GM12878 (cell line): ENCODE results near the gene BUB1B. TPM values are rescaled to one million over a fixed set of nuclear protein-coding genes. Genes with fewer than 3 reads are reported as not detected.

Experiments used
- ATAC-seq: fragments of 200-7000 bp; cut with Tn5 transposase; 3 replicates; pipeline ENCODE4 v1.9.1; 2020; ENCODE audit warnings: mild to moderate bottlenecking, moderate library complexity
- BruUV-seq: library from RNA; stranded (reverse); fragments of 400-500 nt; replicated peaks from 2 replicates; lab custom pipeline; 2021; lab: Mats Ljungman, UMichigan
- CTCF ChIA-PET: fragments of 300-600 bp; sonication (Branson Sonifier 250); formaldehyde crosslinking; extraction: SDS; loops from one replicate; lab custom pipeline; 2021; ENCODE audit warnings: inconsistent platforms; lab: Yijun Ruan, JAX
- POLR2A ChIA-PET: fragments of 350-600 bp; formaldehyde crosslinking; extraction: SDS; loops from one replicate; lab custom pipeline; 2021; ENCODE audit warnings: inconsistent platforms; lab: Charles Lee
- RAD21 ChIA-PET: fragments of 300-600 bp; sonication (Branson Sonifier 250); formaldehyde crosslinking; loops from one replicate; lab custom pipeline; 2023; ENCODE audit warnings: antibody characterized with exemption; ENCODE audit not compliant: unreplicated experiment; lab: Charles Lee
- SMC1A ChIA-PET: fragments of 300-600 bp; sonication (Branson Sonifier 250); formaldehyde crosslinking; loops from one replicate; lab custom pipeline; 2023; ENCODE audit not compliant: unreplicated experiment, uncharacterized antibody; lab: Charles Lee
- DNase-seq: peaks from one replicate; pipeline ENCODE4 v3.0.0-alpha.2; 2011; ENCODE audit warnings: low read depth, low spot score
- FAIRE-seq: peaks from 3 replicates; lab custom pipeline; 2011; peaks lifted over from hg19 to GRCh38; lab: Jason Lieb, UNC
- H2AFZ ChIP-seq: 2 replicates; pipeline ENCODE4 v1.6.0; 2011; ENCODE audit warnings: low read depth, low read length, control low read depth; ENCODE audit not compliant: control insufficient read depth
- H3K27ac ChIP-seq: 2 replicates; pipeline ENCODE4 v1.5.1; 2011; ENCODE audit warnings: control low read depth; ENCODE audit not compliant: control insufficient read depth, insufficient read depth
- H3K27me3 ChIP-seq, 2 experiments: replicated peaks in 1 of 2; 2 replicates each; pipeline versions ENCODE4 v1.6.0 to v1.6.1; 2011; ENCODE audit warnings: low read length in 1 of 2; ENCODE audit not compliant: control insufficient read depth in 2 of 2, insufficient read depth in 2 of 2
- H3K36me3 ChIP-seq, 2 experiments: 2 replicates each; pipeline ENCODE4 v1.5.1; 2011; ENCODE audit warnings: low read length in 1 of 2; ENCODE audit not compliant: control insufficient read depth in 2 of 2, insufficient read depth in 2 of 2
- H3K4me1 ChIP-seq: 2 replicates; pipeline ENCODE4 v1.6.1; 2011; ENCODE audit warnings: mild to moderate bottlenecking, low read length, moderate library complexity, mixed read lengths; ENCODE audit not compliant: control insufficient read depth, insufficient read depth
- H3K4me2 ChIP-seq: 2 replicates; pipeline ENCODE4 v1.6.0; 2011; ENCODE audit warnings: control low read depth; ENCODE audit not compliant: control insufficient read depth, insufficient read depth
- H3K4me3 ChIP-seq: fragments of 200-600 bp; sonication (generic); 2 replicates; pipeline ENCODE4 v1.5.1; 2016
- H3K79me2 ChIP-seq: 2 replicates; pipeline ENCODE4 v1.6.0; 2011; ENCODE audit warnings: low read length; ENCODE audit not compliant: control insufficient read depth, insufficient read depth
- H3K9ac ChIP-seq: 2 replicates; pipeline ENCODE4 v1.8.0; 2011; ENCODE audit warnings: low read length, control low read depth, mixed read lengths; ENCODE audit not compliant: control insufficient read depth, insufficient read depth
- H3K9me3 ChIP-seq: replicated peaks from 3 replicates; pipeline ENCODE4 v1.5.1; 2011; ENCODE audit warnings: mild to moderate bottlenecking, low read length; ENCODE audit not compliant: control insufficient read depth, insufficient read depth
- H4K20me1 ChIP-seq: 2 replicates; pipeline ENCODE4 v1.6.0; 2011; ENCODE audit not compliant: control insufficient read depth, insufficient read depth
- BRCA1 ChIP-seq: IDR thresholded peaks from 2 replicates; pipeline ENCODE4 v1.6.1; 2011; ENCODE audit warnings: low read depth, low read length, improper control_type of control experiment
- CBX5 ChIP-seq: sonication (generic); IDR thresholded peaks from 2 replicates; pipeline ENCODE4 v1.6.1; 2016; ENCODE audit warnings: low read depth, moderate library complexity, mild to moderate bottlenecking, inconsistent platforms
- CHD2 ChIP-seq: IDR thresholded peaks from 2 replicates; pipeline ENCODE4 v1.6.1; 2011; ENCODE audit warnings: low read depth, low read length, improper control_type of control experiment, borderline replicate concordance
- CTCF ChIP-seq, 3 experiments: IDR thresholded peaks in 2 of 3; conservative IDR thresholded peaks in 1 of 3; 2 replicates each; pipeline ENCODE4 v1.5.1; 2011; ENCODE audit warnings: low read depth in 3 of 3, low read length in 3 of 3, mild to moderate bottlenecking in 3 of 3, control low read depth in 2 of 3, moderate library complexity in 2 of 3, inconsistent platforms in 1 of 3, mixed read lengths in 1 of 3; ENCODE audit not compliant: control insufficient read depth in 2 of 3, insufficient read depth in 1 of 3; ENCODE audit errors: extremely low read depth in 1 of 3
- GABPA ChIP-seq: IDR thresholded peaks from 2 replicates; pipeline ENCODE4 v1.6.1; 2014; ENCODE audit warnings: antibody characterized with exemption, low read depth, mild to moderate bottlenecking, inconsistent platforms
- IKZF2 ChIP-seq, 2 experiments: fragments of 450-650 bp; IDR thresholded peaks; 2 replicates each; pipeline ENCODE4 v1.6.1; 2017; ENCODE audit warnings: mild to moderate bottlenecking in 2 of 2, moderate library complexity in 2 of 2
- JUNB ChIP-seq: IDR thresholded peaks from 2 replicates; pipeline ENCODE4 v1.6.1; 2016; ENCODE audit warnings: antibody characterized with exemption, mild to moderate bottlenecking
- MYC ChIP-seq: IDR thresholded peaks from 2 replicates; pipeline ENCODE4 v1.6.1; 2011; ENCODE audit warnings: mild to moderate bottlenecking, low read length, moderate library complexity, inconsistent platforms; ENCODE audit not compliant: insufficient read depth, insufficient replicate concordance, insufficient read length, severe bottlenecking
- PKNOX1 ChIP-seq: fragments of 450-650 bp; IDR thresholded peaks from 2 replicates; pipeline ENCODE4 v1.6.1; 2016; ENCODE audit warnings: mild to moderate bottlenecking
- RELA ChIP-seq: fragments of 450-650 bp; IDR thresholded peaks from 2 replicates; pipeline ENCODE4 v1.8.0; 2014; ENCODE audit warnings: borderline replicate concordance; ENCODE audit not compliant: partially characterized antibody
- SMAD5 ChIP-seq: IDR thresholded peaks from 2 replicates; pipeline ENCODE4 v1.6.1; 2016; ENCODE audit warnings: antibody characterized with exemption, low read depth
- STAT3 ChIP-seq: IDR thresholded peaks from 2 replicates; pipeline ENCODE4 v1.6.1; 2011; ENCODE audit warnings: low read depth, low read length, improper control_type of control experiment
- YY1 ChIP-seq: IDR thresholded peaks from 2 replicates; pipeline ENCODE4 v1.6.1; 2011; ENCODE audit warnings: low read depth, mild to moderate bottlenecking, low read length
- ZBED1 ChIP-seq: IDR thresholded peaks from 2 replicates; pipeline ENCODE4 v1.6.1; 2016; ENCODE audit warnings: borderline replicate concordance
- ZNF384 ChIP-seq: IDR thresholded peaks from 2 replicates; pipeline ENCODE4 v1.6.1; 2012; ENCODE audit warnings: low read depth, mild to moderate bottlenecking, low read length, improper control_type of control experiment, borderline replicate concordance
- WGBS: methylation state at CpG from one replicate; pipeline ENCODE4 v1.1.6; 2016; ENCODE audit warnings: low lambda C conversion rate; ENCODE audit not compliant: insufficient replicate concordance, insufficient coverage; ENCODE audit errors: missing lambda C conversion rate; 5-methylcytosine and 5-hydroxymethylcytosine counted together
- in situ Hi-C: fragments of 300-500 bp; cut with MboI; formaldehyde crosslinking; loops from 9 replicates; pipeline ENCODE4 v1.14.3; 2018; ENCODE audit warnings: mixed read lengths
- intact Hi-C: fragments of 100-400 bp; cut with micrococcal nuclease; formaldehyde crosslinking; loops from one replicate; pipeline ENCODE4 v1.14.2; 2022; ENCODE audit not compliant: unreplicated experiment
- polyA plus RNA-seq, 11 experiments: library from polyadenylated mRNA; depleted of rRNA in 4 of 11; unstranded in 6 of 11; stranded (reverse) in 5 of 11; fragments of >200 nt; fragmentation: Nextera tagmentation in 4 of 11; fragmentation: Illumina TruSeq in 1 of 11; extraction: Ambion mirVana in 4 of 11; extraction: Trizol in 1 of 11; gene quantifications; 1 replicate in 1 of 11; 2 replicates in 10 of 11; pipeline versions ENCODE4 v1.2.1 to v1.2.3, GENCODE V29; 2011 to 2016; ENCODE audit warnings: inconsistent platforms in 2 of 11, missing spikeins in 2 of 11, low read depth in 1 of 11
- total RNA-seq, 4 experiments: library from RNA; depleted of rRNA in 3 of 4; stranded (reverse); fragments of >200 nt in 3 of 4; fragmentation: Illumina TruSeq in 1 of 4; extraction: Trizol in 1 of 4; gene quantifications; 2 replicates each; pipeline versions ENCODE4 v1.2.1 to v1.2.3, GENCODE V29; 2013 to 2021
- TF ChIP-seq, protein P1 (sequence below): IDR thresholded peaks from 2 replicates; pipeline ENCODE4 v1.6.1; 2012; ENCODE audit warnings: low read depth, low read length, improper control_type of control experiment

The BUB1B gene
- total and polyA plus RNA-seq, 10 of the 15 experiments (the other 5 are each of a cell fraction or from before 2014, with no cell fraction given), result 29.1 to 98.6 (median 77.3) TPM

- Histone ChIP-seq H2AFZ (no peak overlapping the region), H3K4me1 (no peaks in the 10 kb centered on the region), H3K79me2 (no peaks in the 10 kb centered on the region), H3K4me3 (no peak overlapping the region), H3K9me3 (no peaks in the 10 kb centered on the region), H3K9ac (no peak overlapping the region), H4K20me1 (no peaks in the 10 kb centered on the region), H3K36me3 (no peaks in the 10 kb centered on the region), H3K27ac (no peak overlapping the region), H3K4me2 (no peak overlapping the region)
- 32% methylated on average over 13 of the region's 13 CpGs for WGBS
- no peak for ATAC-seq
- ChIA-PET POLR2A (no interaction called here), CTCF (interaction anchor here (0.7 to 2.1 kb wide), 2 partner anchors 33 to 214 kb away, joined by 3 to 10 read pairs; no protein-coding TSS in a partner anchor)
- in situ Hi-C loops (no loop called here), intact Hi-C loops (no loop called here)
- FAIRE-seq, result no peak
- TF ChIP-seq CBX5 (no peak), GABPA (no peak), YY1 (no peak), CHD2 (no peak), BRCA1 (no peak), ZBED1 (no peak), JUNB (no peak), STAT3 (no peak), ZNF384 (no peak), CTCF (IDR thresholded peaks at IDR 0.05 in 2 of 3, conservative IDR thresholded peaks at IDR 0.05 in 1 of 3; ENCODE audit: control insufficient read depth in 2 of 3, extremely low read depth in 1 of 3, insufficient read depth in 1 of 3, low read depth in 3 of 3, low read length in 3 of 3) (no peak), IKZF2 (IDR thresholded peaks at IDR 0.05) (no peak), PKNOX1 (no peak), SMAD5 (no peak), MYC (no peak), RELA (no peak)
- TF ChIP-seq, protein P1, sequence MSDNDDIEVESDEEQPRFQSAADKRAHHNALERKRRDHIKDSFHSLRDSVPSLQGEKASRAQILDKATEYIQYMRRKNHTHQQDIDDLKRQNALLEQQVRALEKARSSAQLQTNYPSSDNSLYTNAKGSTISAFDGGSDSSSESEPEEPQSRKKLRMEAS, result no peak
- TF ChIP-seq, all 136 proteins: peak for 0
- no TSS peak for BruUV-seq
- H3K27me3 ChIP-seq, result peaks cover 0 to 9% of the 10 kb centered on the region in 2 experiments; a peak in 3 of 4 replicates
- SMC1A ChIA-PET, result no interaction called here
- no peak for DNase-seq
- RAD21 ChIA-PET, result interaction anchor here (0.8 to 1.4 kb wide), 2 partner anchors 24 to 33 kb away, joined by 3 to 4 read pairs; no protein-coding TSS in a partner anchor
Observed at GRCh38 chr15:40250771-40251483, 90.1 kb downstream of the BUB1B start.
